GM21723 (cell line): ENCODE results near the gene PHOX2A.
"Not testable (repeated sequence)": the region's sequence is repeated elsewhere in the genome, so short reads cannot be mapped to it uniquely, and the experiment has no call there.

ENCODE experiments used
- ATAC-seq: cut with Tn5 transposase; IDR thresholded peaks from one replicate; pipeline ENCODE4 v1.9.1; 2021; ENCODE audit warnings: mild to moderate bottlenecking, moderate library complexity; ENCODE audit not compliant: unreplicated experiment

Gene PHOX2A

DNA sequence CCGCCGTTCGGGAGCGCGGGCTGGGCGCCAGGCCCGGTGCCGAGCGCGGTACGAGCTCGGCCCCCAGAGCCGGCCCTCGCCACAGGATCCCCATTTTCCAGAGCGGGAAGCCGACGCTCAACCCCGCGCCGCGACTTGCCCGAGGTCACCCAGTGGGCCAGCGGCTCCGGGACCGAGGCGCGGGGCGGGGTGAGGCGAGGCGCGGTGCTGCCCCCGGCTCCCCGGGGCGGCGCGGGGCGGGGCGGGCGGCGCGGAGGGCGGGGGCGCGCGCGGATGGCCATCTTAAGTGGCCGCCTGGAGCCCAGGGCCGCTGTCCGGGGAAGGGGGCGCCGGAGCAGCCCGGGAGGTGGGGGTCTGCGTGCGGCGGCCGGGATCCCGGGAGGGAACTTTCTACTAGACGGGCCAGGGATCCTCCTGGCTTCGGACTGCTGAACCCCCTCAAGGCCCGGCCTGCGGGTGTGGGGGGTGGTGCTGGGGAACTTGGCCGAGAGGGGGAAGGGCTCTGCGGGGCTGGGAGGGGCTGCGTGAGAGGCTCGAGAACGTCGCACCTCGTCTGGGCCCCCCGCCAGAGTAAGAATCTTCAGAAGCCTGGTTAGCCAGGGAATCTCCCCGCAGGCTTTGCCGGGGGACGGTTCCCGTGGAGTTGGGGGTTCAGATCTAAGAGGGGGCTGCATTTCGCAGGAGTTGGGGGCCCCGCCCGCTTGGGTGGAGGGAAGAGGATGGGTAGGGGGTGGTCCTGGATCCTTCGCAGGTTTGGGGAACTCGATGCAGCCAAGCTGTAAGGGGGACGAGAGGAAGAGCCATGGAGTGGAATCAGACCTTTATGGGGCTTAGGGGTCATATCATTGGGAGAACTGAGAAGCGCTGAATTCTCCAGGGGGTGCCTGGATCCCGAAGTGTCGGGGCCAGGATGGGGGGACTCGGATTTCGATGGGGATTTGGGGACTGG is 20.1 kb downstream of the PHOX2A start:
- peak; percentile 57 for ATAC-seq

DNA sequence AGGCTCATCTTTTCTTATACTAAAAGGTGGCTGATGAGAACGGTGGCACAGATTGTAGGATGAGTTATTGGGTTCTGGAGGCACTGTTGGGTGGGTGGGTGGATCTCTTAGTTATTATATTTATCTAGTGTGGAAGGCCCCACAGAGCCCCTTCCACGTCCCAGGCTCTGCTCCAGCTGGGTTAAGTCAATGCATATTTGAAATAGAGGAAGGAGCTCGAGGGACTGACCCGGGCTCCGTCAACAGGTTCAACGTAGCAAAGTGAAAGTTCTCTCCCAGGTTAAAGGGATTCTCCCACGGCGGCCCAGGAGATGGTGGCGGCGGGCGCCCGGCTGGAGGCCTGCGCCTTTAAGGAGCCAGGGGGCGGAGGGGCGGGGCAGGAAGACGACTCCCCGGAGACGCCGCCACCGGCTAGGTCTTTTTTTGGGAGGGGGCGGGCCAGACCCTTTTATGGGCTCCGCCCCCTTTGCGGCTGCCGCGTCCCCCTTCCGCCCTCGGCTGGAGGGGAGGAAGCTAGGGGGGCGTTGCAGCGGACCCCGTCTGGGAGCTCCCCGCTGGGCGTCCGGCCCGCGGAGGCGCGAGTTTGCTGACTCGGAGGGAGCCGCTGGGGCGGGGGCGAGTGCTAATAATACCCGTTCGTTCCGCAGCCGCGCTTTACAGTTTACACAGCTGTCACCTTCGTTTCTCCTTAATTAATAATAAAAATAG is 20.9 kb downstream of the PHOX2A start:
- ATAC-seq = peak; percentile 65

DNA sequence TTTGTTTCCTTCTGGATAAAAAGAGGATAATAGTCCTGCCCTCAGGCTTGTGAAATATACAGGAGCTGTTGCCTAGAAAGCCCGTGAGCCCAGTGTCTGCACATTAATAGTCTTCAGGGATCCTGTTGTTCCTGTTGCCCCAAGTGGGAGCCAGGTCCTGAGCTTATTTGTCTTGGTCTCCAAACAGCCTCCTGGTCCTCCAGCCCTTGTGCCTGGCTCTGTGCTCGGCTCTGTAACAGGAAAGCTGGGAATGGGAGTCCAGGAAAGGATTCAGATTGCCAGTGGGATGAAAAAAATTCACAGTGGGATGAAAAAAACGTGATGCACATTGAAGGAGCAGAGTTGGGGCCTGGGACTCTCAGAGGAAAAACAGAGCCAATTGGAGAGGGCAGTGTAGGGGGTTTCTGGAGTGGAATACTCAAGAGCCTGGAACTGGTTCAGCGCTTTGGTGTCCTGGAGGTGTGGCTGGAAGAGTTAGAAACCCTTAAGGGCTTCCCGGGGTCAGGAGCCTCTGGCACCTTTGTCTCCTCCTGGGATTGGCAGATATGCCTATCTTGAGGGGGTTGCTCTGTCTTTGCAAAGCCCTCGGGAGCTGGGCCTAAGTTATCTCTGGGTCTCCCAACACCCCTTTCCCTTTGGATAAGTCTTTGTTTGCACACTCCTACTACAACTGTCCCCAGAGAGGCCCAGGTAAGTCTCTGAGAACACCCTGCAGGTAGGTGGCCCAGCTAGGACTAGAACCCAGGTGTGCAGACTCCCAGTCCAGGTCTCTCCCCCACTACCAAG is 21.7 kb downstream of the PHOX2A start:
- ATAC-seq = no peak

DNA sequence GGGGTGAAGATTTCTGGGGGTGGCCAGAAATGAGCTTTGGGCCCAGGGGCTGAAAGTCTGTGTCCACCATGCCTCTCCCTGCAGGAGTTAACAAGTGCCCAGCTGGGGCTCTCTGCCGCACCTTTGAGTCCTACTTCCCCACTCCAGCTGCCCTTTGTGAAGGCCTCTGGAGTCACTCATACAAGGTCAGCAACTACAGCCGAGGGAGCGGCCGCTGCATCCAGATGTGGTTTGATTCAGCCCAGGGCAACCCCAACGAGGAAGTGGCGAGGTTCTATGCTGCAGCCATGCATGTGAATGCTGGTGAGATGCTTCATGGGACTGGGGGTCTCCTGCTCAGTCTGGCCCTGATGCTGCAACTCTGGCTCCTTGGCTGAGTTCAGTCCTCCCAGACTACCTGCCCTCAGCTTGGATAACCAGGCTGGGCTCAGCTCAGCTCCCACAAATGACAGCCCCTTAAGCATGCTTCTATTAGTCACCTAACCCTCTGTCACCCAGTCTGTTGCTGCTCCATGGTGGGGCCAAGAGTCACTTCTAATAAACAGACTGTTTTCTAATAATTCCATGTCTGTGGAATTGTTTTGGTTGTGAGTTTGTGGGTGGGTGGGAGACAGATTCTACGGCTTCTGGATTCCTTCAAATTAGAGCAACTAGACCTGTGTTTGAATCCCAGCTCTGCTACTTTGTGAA is 22.4 kb downstream of the PHOX2A start:
- no peak for ATAC-seq

DNA sequence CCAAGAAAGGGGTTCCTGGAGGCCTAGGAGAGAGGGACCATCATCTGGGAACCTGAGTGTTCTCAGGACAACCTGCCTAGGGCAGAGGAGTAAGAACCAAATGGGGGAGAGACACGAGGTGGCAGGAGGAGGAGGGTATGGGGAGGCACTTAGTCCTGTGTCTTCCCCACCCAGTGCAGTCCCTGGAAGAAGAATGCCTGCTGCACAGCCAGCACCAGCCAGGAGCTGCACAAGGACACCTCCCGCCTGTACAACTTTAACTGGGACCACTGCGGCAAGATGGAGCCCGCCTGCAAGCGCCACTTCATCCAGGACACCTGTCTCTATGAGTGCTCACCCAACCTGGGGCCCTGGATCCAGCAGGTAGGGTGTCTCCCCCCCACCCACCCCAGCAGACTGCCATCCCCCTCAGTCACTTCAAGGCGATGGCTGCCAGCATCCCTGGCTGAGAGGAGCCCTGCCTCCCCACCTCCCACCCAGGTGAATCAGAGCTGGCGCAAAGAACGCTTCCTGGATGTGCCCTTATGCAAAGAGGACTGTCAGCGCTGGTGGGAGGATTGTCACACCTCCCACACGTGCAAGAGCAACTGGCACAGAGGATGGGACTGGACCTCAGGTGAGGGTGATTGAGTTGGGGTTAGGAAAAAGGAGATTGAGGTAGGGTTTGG is 23.1 kb downstream of the PHOX2A start:
- no peak for ATAC-seq

DNA sequence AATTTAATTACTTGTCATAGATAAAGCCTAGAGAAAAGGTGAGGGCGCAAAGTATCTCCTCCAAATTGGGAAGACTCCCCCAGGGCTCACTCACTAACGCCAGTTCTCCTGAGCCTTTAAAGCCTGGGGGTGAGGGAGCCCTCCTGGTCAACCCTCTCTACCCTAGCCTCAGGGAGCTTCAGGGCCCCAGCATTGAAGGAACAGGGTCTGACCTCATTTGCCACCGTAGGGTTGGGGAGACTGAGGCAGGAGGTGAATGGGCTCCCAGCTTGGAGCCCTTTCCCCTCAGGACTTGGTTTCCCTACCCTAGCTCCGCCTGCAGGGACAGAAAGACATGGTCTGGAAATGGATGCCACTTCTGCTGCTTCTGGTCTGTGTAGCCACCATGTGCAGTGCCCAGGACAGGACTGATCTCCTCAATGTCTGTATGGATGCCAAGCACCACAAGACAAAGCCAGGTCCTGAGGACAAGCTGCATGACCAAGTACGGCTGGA is 25.7 kb downstream of the PHOX2A start:
- ATAC-seq = no peak

DNA sequence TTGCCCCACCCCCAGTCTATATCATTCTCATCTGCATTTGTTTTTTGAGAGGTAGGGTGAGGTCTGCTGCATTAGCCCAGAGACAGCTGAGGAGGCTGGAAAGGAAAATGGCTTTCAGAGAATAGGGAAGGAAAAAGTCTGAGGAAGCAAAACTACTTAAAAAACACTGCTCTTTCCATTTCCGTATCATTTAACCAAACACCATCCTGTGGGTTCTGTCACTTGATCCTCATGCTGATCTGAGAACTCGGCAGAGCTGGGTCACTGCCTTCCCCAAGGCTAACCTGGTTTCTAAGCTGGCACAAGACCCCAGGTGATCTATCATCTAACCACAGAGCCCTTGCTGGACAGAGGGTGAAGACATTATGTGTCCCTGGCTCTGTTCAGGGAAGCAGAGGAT is 26.1 kb downstream of the PHOX2A start:
- ATAC-seq = no peak

DNA sequence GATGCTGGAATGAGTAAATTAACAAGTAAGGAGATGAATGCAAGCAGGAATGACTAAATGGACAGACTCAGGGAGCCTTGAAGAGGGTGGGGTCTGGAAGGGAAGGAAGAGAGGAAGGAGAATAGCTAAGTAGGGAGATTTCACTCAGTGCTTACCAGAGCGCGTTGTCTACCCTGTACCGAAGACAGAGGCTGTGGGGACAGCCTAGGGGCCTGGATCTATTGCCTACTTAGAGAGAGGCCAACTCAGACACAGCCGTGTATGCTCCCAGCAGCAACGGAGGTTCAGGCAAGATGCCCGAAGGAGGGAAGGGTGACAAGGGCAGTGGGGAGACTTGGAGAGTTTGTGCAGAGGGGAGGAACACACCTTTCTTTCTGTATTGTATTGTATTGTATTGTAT is 27.3 kb downstream of the PHOX2A start, which contains the start of gene FOLR2:
TSS of gene FOLR2 (plus strand) at position 157 of the 400 bp plus-strand sequence. CDS start 1,791 bp downstream, outside the sequence.
- no peak for ATAC-seq

DNA sequence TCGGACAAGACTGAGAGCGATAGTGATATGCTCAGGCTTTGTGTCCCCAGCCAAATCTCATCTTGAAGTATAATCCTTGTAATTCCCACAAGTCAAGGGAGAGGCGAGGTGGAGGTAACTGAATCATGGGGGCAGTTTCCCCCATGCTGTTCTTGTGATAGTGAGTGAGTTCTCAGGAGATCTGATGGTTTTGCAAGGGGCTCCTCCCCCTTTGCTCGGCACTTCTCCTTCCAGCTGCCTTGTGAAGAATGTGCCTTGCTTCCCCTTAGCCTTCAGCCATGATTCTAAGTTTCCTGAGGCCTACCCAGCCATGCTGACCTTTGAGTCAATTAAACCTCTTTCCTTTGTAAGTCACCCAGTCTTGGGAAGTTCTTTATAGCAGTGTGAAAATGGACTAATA is 34.9 kb downstream of the PHOX2A start:
- no peak for ATAC-seq

DNA sequence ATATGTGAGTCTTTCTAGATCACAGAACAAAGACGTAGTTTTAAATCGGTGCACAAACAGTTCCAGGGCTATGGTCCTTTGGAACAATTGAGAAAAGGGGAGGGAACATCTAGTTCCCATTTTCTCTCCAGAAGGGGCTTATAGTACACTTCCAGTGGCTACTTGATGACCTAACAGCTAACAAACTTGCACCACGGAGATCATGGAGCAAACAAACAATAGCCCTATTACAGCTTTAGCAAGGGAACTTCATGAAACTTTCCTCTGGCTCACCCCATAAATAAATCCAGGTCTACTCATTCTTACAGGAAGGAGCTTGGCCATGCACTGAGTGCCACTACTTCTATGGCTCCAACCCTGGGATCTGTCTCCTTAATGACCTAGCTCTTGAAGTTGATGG is 35.7 kb downstream of the PHOX2A start:
- no peak for ATAC-seq

DNA sequence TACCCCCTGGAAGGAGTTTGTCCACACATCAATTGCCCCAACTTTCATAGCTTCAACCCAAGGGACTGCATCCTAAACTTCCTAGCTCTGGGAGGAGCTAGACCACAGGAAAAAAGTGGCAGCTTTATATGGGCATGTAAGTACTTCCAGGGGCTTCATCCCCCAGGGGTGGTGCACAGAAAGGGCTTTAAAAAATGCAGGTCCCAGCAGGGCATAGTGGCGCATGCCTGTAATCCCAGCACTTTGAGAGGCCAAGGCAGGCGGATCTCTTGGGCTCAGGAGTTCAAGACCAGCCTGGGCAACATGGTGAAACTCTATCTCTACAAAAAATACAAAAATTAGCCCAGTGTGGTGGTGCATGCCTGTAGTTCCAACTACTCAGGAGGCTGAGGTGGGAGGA is 37.2 kb downstream of the PHOX2A start:
- not testable (repeated sequence) for ATAC-seq

DNA sequence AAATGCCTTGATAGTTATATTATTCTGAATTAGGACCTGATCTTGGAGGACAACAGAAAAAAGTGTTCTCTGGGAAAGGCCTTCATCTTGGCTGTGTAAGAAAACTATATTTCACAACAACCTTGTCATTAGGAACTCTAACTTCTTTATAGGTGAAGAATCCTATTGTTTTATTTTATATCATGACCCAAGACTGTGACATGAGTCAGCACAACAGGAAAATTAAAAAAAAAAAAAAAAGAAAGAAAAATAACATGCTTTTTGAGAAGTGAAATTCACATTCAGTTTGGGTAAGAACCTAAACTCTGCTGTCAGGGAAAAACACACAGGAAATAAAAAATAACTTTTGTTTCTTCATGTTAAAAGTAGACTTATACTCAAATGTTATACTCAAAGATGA is 39.1 kb downstream of the PHOX2A start:
- no peak for ATAC-seq

DNA sequence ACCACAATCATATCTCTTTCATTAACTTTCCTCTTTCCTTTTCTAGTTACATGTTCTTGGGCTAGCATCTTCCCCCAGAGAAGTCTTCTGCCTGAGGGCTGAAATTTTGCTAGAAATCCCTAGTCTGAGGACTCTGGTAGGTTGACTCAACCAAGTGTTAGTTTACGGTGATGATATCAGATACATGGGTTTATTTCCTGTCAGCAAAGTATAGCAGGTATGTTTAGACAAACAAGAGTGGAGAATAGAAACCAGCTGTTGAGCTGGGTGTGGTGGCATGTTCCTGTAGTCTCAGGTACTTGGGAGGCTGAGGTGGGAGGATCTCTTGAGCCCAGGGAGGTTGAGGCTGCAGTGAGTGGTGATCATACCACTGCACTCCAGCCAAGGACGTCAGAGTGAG is 40.8 kb downstream of the PHOX2A start:
- no peak for ATAC-seq

DNA sequence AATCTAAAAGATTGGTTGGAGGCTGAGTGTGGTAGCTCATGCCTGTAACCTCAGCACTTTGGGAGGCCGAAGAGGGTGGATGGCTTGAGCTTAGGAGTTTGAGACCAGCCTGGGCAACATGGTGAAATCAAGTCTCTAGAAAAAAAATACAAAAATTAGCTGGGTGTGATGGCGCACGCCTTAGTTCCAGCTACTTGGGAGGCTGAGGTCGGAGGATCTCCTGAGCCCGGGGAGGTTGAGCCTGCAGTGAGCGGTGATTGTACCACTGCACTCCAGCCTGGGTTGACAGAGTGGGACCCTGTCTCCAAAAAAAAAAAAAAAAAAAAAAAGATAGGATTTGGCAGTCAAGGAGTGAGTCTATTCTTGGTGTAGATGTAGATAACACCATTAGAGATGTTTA is 41.4 kb downstream of the PHOX2A start:
- no peak for ATAC-seq

DNA sequence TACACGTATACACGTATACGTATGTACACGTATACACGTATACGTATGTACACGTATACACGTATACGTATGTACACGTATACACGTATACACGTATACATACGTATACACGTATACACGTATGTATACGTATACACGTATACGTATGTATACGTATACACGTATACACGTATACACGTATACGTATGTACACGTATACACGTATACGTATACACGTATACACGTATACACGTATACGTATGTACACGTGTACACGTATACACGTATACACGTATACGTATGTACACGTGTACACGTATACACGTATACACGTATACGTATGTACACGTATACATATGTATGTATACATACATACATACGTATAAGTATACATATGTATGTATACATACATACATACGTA is 42.5 kb downstream of the PHOX2A start:
- ATAC-seq = not testable (repeated sequence)

DNA sequence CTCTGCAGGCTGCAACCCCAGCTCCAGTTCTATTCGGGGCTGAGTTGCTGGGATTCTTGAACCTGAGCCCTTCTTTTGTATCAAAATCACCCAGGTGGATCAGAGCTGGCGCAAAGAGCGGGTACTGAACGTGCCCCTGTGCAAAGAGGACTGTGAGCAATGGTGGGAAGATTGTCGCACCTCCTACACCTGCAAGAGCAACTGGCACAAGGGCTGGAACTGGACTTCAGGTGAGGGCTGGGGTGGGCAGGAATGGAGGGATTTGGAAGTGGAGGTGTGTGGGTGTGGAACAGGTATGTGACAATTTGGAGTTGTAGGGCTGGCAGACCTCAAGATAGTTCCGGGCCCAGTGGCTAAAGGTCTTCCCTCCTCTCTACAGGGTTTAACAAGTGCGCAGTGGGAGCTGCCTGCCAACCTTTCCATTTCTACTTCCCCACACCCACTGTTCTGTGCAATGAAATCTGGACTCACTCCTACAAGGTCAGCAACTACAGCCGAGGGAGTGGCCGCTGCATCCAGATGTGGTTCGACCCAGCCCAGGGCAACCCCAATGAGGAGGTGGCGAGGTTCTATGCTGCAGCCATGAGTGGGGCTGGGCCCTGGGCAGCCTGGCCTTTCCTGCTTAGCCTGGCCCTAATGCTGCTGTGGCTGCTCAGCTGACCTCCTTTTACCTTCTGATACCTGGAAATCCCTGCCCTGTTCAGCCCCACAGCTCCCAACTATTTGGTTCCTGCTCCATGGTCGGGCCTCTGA is 48.3 kb downstream of the PHOX2A start:
- ATAC-seq = no peak

DNA sequence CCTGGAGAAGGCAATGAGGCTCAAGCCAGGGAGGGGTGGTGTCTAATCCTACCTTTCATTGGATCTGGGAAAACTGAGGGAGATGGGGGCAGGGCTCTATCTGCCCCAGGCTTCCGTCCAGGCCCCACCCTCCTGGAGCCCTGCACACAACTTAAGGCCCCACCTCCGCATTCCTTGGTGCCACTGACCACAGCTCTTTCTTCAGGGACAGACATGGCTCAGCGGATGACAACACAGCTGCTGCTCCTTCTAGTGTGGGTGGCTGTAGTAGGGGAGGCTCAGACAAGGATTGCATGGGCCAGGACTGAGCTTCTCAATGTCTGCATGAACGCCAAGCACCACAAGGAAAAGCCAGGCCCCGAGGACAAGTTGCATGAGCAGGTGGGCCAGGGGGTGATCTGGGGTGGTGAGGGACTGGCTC is 52.0 kb downstream of the PHOX2A start, which contains the start of gene FOLR1:
TSS of gene FOLR1 (plus strand) at position 180 of the 421 bp plus-strand sequence. CDS start at position 214, 34 bp downstream.
- no peak for ATAC-seq

DNA sequence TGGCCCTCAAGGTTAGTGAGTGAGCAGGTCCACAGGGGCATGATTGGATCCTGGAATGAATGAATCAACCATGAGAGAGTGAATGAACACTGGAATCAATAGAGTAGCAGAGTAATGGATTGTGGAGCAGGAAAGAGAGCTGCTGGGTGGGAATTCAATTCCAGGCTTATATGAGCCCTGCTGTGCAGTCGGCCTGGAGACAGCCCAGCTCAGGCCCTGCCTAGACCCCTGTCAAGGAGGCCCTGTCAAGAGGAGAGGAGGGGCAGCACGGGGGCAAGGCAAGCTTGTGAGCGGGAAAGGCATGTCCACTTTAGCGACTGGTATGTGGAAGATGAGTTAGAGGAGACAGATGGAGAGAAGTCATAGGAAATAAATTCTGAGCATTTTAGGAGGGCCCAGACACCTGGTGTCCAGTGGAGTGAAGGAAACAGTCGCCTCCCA is 53.3 kb downstream of the PHOX2A start:
- ATAC-seq = no peak
